CD4-positive, alpha-beta T cell treated with Interleukin-4 for 1 hour (primary cell): Measurements from ENCODE around the gene COPS7B.

ENCODE experiments used
- DNase-seq, 2 donors: peaks; one replicate each; pipeline ENCODE4 v3.0.0-alpha.2; 2020 to 2022

Gene COPS7B

DNA sequence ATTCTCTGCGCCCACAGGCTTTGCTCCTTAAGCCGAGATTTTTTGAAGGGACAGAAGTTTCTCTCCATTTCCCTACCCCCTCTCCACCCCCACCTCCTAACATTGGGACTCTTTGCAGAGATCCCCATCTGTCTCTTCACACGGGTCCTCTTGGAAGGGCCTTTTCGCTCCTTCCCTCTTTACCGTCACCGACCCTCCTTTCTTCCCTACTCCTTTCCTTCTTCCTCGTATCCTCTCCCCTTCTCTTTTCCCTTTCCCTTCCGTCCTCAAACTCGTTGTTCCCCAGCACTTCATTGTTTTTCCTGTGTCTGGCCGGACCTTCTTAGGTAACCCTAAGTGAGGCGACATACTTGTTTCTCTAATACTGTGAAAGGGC lies 660 bp downstream of the COPS7B start:
- DNase-seq: no peak

DNA sequence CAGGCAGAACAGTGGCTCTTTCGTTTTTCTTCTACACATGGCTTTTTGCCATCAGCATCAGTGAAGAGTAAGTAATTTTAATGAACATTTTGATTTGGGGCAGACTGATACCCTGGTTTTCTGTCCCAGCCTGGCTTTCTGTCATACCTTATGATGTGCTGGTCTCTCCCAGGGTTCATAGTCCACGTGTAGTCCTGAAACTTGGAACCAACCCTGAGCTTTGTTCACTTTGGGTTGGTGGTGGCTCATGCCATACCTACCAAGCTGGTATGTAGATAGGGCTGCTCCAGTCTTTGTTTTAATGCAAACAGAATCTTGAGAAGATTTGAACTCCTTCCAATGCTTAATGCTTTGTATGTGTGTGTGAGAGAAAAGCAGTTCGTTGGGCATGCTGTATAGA lies 4.9 kb downstream of the COPS7B start:
- DNase-seq: no peak

DNA sequence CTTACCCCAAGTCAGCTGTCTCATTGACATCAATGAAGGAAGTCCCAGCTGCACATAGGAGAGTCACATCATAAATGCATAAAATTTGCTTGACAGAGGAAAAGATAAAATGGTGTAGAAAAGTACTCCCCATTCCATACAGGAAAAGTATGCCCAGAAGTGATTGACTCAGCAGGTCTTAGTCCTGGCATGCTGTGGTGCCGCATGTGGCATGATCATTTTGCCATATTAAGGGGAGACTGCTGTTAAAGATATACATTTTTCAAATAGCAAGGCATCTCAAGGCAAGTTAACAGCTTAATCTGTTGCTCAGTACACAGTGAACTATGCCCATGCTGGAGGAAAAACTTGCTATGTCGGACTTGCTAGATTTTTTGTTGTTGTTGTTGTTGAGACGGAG lies 8.1 kb downstream of the COPS7B start:
- no peak for DNase-seq

DNA sequence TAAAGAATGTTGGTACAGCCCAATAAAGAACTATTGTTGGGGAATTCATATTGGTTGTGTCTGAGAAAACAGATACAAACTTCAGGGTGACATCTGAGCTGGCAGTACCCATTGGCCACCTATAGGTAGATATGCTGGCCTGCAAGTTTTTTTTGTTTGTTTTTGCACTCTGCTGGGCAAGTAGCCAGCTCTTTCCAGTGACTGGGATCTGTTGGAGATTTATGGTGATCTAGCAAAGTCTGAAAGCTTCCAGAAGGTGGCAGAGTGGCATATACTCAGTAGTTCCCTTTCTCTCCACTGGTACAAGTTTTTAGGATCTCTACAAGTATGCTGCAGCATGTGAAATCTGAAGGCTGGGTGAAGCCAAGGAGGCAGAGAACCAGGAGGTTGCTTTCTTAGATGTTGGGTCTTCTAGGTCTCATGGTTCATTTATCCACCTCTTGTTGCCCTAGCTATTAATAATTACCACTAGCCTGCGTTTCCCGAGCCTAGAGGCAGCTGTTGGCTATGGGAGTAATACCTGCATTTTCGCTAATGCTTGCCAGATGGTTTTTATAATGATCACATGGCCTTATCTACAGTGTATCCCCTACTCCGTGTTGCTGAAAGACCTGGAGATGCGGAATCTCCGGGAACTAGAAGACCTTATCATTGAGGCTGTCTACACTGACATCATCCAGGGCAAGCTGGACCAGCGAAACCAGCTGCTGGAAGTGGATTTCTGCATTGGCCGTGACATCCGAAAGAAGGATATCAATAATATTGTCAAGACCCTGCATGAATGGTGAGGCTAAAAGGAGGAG lies 9.5 kb downstream of the COPS7B start:
- no peak for DNase-seq

DNA sequence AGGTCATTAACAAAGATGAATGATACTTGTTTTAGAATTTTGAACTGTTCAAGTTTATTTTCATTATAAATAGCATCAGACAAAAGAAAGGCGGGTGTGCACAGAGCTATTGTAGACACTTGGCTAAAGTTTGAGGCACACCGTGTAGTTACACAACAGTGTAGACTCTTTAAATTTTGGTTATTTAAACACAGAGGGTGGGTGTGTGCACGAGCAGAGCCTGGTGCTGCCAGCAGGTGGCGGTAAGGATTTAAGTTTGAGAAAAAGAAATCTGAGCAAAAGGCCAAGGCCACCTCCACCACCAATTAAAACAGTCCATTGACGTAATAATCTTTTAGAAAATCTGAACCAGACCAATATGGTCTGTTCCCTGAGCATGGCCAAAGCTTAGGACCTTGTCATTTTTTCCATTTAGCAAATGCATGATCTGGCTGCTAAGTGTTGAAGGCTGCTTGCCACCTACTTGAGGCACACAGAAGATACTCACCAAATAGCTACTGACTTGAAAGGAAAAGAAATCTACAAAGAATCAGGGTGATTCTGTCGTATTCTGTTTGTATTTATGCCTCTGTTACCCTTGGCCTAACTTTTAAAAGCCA lies 14.3 kb downstream of the COPS7B start:
- peak in 1 of 2 donors; percentile 32 for DNase-seq

DNA sequence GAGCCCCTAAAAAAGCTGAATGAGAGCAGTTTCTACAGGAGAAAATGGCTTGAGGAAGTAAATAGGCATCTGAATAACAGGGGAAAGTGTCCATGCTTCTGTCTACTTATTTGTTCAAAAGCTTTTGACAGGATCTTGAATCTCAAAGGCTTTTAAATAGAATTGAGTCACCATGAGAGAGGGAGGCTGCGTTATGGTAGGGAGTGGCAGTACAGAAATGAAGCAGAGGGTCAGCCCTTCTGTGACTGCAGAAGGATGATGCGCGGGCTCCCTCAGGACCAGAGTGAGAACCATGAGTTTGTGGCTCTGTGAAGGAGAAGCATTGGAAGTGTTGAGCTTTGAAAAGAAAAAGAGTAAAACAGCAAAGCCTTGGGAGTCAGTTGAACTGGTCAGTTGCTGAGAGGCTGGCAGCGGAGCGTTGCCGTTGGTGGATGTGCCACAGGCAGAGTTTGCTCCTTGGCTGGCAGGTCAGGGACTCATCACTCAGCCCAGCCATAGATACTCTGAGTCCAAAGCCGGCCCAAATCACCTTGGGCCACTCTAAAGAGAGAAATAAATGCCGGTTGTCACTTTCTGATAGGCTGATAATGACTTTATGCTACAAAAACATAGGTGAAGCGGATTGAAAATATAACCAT lies 17.4 kb downstream of the COPS7B start:
- DNase-seq: no peak

DNA sequence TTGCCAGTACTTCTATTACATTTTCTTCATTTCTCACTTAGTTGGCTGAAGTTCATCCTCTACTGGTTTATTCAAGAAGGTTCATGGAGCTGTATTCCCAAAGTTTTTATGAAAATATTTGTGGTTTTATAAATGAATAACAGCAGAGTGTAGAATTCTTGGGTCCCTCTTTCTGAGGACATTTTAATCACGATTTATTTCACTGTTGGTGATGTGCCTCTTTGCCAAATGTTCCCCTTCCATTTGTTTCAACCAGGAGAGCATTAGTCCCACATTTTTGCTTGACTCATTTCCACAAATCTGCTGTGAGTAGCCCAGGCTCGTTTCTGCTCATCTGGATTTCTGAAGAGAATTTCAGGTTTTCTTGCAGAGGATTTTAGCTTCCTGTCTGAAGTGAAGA lies 20.8 kb downstream of the COPS7B start:
- DNase-seq: no peak

DNA sequence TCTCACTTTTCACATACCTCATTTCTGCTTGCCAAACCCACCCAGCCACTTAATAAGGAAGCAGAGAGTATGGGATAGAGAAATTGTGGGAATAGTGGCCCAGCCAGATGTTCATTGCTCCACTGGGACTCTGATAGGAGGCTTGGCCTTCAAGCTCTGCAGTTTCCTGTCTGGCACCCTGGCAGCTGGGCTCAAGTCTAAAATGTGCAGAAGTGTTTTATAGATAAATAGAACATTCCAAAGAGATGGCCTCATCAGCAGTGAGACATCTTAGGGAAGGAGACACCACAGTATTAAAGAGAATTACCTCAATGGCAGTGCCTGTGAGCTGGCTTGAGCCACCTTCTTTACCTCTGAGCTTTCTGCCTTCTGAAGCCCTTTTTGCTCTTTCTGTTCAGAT lies 24.7 kb downstream of the COPS7B start:
- no peak for DNase-seq

DNA sequence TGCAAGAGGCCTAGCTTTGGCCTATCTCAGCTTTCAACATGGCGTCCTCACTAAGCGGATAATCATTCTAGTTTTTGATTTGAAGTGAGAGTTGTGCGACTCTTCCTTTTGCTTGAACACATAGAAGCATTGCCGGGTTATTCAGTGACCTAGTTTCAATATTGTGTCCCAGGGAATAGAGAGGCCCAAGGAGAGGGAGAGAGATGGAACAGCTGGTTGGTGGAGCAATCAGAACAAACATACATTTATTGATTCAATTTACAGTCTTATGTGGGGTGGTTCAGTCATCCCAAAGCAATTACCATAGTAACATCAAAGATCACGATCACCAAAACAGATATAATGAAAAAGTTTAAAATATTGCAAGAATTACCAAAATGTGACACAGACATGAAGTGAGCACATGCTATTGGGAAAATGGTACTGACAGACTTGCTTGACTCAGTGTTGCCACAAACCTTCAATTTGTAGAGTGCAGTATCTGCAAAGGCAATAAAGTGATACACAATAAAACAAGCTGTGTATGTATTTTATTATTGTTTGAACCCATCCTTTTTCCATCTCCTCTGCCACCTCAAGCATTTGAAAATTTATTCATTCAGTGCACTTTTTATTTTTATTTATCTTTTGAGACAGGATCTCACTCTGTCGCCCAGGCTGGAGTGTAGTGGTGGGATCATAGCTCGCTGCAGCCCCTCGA lies 30.2 kb downstream of the COPS7B start:
- DNase-seq: no peak

DNA sequence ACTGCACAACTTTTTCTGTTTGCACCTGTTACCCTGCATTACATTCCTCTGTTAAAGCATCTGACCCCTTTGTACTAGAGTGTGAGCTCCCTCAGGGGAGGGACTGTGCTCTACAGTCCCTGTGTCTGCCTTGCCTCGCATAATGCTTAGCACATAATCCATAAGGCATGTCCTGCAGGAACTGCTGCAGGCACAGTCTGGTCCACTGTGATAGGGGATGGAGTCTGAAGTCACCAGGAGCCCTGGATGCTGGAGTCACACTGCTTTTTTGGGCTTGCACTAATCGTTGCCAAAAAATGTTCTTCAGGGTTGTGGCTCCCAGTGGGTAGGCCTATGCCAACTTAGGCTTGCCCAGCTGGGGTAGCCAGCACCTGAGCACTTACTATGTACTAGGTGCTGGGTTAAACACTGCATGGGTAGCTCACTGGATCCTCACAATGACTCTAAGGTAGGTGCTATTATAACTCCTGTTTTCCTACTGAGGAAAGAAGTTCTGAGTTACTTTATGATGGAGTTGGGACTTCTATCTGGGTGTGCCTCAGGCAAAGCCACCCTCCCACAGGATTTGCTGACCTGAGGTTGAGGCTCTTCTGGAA lies 33.3 kb downstream of the COPS7B start:
- no peak for DNase-seq

DNA sequence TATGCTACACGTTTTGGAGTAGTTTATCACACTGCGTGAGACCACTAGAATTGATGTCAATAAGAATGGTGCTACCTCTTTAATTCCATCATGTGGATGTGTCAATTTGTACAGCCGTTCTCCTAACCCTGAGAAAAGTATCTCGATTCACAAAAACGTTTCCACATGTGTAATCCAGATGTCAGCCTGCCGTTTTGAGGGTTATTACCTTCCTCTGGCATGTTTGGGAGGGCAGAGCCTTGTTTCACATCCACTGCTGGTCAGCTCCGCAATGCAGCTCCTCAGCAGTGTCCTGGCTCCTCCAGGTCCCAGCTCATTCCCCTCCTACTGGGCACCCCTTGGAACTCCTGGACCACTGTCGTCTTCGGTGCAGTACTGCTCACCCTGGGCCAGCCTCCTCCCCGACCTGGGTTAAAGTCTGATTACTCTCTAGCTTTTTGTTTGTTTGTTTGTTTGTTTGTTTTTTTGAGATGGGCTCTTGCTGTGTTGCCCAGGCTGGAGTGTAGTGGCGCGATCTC lies 34.6 kb downstream of the COPS7B start:
- no peak for DNase-seq

DNA sequence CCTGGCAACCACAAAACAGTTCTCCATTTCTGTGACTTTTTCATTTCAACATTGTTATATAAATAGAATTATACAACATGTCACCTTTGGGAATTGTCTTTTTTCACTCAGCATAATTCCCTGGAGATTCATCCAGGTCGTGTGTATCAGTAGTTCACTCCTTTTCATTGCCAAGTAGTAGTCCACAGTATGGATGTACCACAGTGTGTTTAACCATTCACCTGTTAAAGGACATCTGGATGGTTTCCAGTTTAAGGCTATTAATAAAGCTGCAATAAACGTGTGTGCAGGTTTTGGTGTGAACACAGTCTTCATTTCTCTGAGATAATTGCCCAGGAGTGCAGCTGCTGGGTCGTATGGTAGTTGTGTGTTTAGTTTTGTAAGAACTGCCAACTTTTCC lies 35.7 kb downstream of the COPS7B start:
- no peak for DNase-seq

DNA sequence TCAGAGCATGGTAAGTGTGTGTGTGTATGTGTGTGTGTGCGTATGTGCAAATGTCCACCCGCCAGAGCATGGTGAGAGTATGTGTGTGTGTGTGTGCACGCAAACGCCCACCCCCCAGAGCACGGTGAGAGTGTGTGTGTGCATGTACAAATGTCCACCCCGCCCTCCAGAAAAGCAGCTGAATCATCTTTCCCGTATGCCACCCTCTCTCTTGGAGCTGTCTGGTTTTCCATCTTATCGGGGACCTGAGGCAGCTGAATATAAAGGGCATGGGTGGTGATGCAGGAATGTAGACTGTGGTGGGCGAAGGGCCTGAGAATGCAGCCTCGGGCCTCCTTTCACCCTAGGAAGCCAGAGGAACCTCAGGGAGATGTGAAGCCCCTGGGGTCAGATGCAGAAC lies 66.9 kb downstream of the COPS7B start:
- DNase-seq: no peak

DNA sequence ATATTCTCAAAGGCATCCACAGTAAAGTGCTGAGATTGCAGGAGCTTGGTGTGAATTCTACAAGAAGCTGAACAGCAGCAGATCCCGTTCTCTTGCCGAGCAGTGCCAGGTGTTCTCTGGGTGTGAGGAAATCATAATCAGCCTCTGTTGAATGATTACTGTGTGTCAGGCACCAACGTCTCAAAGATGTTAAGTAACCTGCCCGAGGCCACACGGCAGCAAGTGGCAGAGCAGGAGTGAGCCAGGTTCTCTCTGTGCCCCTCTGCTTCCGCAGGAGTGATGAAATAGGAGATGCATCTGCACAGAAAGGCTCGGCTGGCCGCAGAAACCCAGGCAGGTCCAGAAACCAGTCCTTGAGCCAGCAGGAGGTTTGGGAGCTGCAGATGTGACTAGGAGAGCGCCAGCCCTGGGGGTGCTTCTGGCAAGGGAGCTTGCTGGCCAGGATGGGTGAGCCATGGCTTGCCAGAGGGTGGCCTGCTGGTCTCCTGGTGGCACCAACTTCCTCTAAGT lies 68.4 kb downstream of the COPS7B start:
- no peak for DNase-seq

DNA sequence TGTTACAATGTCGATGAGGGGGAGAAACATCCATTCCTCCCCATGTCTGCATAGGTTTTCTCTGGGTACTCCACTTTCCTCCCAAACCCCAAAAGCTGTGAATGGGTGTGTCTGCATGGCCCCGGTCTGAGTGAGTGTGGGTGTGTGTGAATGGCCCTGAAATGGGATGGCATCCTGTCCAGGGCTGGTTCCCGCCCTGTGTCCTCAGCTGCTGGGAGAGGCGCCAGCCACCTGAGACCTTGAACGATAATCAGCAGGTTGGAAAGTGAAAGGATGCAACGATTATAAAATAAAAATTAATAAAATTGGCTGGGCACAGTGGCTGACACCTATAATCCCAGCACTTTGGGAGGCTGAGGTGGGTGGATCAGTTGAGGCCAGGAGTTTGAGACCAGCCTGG lies 70.7 kb downstream of the COPS7B start:
- no peak for DNase-seq
